Neural crest cell (in vitro differentiated cells): Measurements from ENCODE around the gene SORCS2. TPM values are rescaled to one million over a fixed set of nuclear protein-coding genes. Genes with fewer than 3 reads are reported as not detected.

Experiments
- DNase-seq: peaks from one replicate; pipeline ENCODE4 v3.0.0; 2021; ENCODE audit warnings: low read depth, mixed read lengths, low spot score
- H3K27ac Mint-ChIP-seq: one replicate; pipeline ENCODE4 v1.8.0; 2021; ENCODE audit warnings: mild to moderate bottlenecking, mixed read lengths; ENCODE audit not compliant: unreplicated experiment
- H3K27me3 Mint-ChIP-seq: 2 replicates; pipeline ENCODE4 v1.8.0; 2021; ENCODE audit warnings: low read depth, mild to moderate bottlenecking, mixed read lengths
- H3K36me3 Mint-ChIP-seq: 2 replicates; pipeline ENCODE4 v1.8.0; 2021; ENCODE audit warnings: low read depth, mild to moderate bottlenecking, mixed read lengths
- H3K4me1 Mint-ChIP-seq: 2 replicates; pipeline ENCODE4 v1.8.0; 2021; ENCODE audit warnings: mixed read lengths
- H3K4me3 Mint-ChIP-seq: one replicate; pipeline ENCODE4 v1.8.0; 2021; ENCODE audit warnings: mild to moderate bottlenecking, mixed read lengths
- H3K9me3 Mint-ChIP-seq: 2 replicates; pipeline ENCODE4 v1.8.0; 2021; ENCODE audit warnings: mixed read lengths
- total RNA-seq: library from RNA; stranded (reverse); gene quantifications from 2 replicates; pipeline ENCODE4 v1.2.1, GENCODE V29; 2021
- TF ChIP-seq, protein P1 (sequence below): fragments of 200-600 bp; sonication (generic); conservative IDR thresholded peaks from 2 replicates; pipeline ENCODE4 v1.5.0; 2021; ENCODE audit warnings: antibody characterized with exemption, mild to moderate bottlenecking

Gene SORCS2
- total RNA-seq, 1 donor from 2014 or later = 1.1 TPM

DNA sequence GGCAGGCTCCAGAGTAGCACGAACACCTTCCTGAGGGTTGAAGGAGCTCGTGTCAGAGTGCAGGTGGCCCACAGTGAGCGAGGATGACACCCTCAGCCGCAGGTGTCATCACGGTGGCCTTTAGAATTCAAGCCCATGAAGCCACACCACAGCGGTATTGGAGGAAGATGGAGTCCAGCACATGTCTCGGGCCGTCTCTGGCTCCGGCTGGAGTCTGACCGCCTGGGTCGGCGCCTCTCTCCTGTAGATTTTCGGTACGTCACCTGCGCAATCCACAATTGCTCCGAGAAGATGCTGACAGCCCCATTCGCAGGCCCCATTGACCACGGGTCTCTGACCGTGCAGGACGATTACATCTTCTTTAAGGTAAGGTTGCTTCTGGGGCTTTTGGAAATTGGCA lies 471.8 kb downstream of the SORCS2 start:
- no peak overlapping the region for H3K27ac Mint-ChIP-seq
- no peaks in the 10 kb centered on the region for H3K9me3 Mint-ChIP-seq
- H3K36me3 Mint-ChIP-seq = no peaks in the 10 kb centered on the region
- TF ChIP-seq, protein P1, sequence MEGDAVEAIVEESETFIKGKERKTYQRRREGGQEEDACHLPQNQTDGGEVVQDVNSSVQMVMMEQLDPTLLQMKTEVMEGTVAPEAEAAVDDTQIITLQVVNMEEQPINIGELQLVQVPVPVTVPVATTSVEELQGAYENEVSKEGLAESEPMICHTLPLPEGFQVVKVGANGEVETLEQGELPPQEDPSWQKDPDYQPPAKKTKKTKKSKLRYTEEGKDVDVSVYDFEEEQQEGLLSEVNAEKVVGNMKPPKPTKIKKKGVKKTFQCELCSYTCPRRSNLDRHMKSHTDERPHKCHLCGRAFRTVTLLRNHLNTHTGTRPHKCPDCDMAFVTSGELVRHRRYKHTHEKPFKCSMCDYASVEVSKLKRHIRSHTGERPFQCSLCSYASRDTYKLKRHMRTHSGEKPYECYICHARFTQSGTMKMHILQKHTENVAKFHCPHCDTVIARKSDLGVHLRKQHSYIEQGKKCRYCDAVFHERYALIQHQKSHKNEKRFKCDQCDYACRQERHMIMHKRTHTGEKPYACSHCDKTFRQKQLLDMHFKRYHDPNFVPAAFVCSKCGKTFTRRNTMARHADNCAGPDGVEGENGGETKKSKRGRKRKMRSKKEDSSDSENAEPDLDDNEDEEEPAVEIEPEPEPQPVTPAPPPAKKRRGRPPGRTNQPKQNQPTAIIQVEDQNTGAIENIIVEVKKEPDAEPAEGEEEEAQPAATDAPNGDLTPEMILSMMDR = no peak
- H3K4me1 Mint-ChIP-seq = peaks cover 13% of the 10 kb centered on the region
- H3K27me3 Mint-ChIP-seq = peaks cover 9% of the 10 kb centered on the region
- H3K4me3 Mint-ChIP-seq = no peak overlapping the region
- no peak for DNase-seq

DNA sequence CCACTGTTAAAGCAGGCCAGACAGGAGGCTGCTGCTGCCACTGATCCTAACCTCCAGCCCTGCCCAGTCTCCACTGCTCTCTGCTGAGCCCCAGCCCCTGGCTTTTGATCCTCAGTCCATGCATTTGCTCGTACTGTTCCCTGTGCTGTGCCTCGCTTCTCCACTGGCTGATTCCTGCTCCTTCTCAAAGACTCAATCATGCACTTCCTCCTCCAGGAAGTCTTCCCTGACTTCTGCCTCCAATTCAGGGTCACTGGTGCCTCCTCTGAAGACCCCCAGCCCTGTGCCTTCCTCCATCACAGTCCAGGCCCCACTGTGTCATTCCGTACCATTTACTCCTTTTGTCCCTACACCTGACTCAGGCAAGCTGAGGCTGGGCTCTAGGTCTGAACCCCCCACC lies 473.0 kb downstream of the SORCS2 start:
- H3K27me3 Mint-ChIP-seq = peaks cover 9% of the 10 kb centered on the region
- no peak for DNase-seq
- no peaks in the 10 kb centered on the region for H3K9me3 Mint-ChIP-seq
- no peak overlapping the region for H3K27ac Mint-ChIP-seq
- peaks cover 17% of the 10 kb centered on the region for H3K4me1 Mint-ChIP-seq
- no peaks in the 10 kb centered on the region for H3K36me3 Mint-ChIP-seq
- TF ChIP-seq, protein P1 = no peak
- H3K4me3 Mint-ChIP-seq = no peak overlapping the region

DNA sequence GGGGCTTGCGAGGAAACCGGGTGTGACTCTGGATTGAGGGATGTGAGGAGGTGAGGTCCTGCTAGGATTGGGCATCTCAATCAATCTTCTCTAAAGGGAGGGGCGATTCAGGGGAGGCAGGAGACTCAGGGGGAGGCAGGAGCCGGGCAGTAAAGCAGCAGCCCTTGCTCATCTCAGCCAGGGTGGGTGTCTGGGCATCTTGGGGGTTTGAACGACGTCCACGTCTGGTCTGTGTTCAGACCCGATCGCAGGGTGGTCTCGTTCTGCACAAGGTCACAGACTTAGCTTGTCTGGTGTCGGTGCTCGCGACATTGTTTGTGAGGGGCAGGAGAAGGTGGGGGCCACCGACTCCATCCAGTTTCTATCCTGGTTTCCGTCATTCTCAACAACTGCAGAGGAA lies 473.7 kb downstream of the SORCS2 start:
- H3K4me3 Mint-ChIP-seq = no peak overlapping the region
- no peaks in the 10 kb centered on the region for H3K36me3 Mint-ChIP-seq
- peaks cover 9% of the 10 kb centered on the region for H3K27me3 Mint-ChIP-seq
- no peak for DNase-seq
- no peak overlapping the region for H3K27ac Mint-ChIP-seq
- H3K9me3 Mint-ChIP-seq = peaks cover 4% of the 10 kb centered on the region
- TF ChIP-seq, protein P1 = no peak
- H3K4me1 Mint-ChIP-seq = peaks cover 17% of the 10 kb centered on the region

DNA sequence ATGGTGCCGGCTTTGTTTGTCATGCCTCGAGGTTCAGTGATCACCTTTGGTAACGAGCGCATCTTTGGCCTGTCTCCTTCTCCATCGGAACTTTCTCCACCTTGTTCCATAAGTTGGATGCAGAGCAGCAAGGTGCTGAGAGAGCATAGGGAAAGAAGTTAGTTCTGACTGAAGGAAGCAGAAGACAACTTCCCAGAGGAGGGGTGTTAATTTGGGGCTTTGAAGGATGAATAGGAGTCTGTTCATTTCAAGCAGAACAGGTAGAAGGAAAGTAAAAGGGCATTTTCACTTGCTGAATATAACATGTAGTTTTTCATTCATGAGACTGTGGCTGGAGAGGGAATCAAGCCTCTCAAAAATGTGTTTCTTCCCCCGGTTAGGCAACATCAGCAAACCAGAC lies 474.4 kb downstream of the SORCS2 start:
- Mint-ChIP-seq H3K9me3 (peaks cover 9% of the 10 kb centered on the region), H3K36me3 (peaks cover 5% of the 10 kb centered on the region), H3K4me1 (peaks cover 17% of the 10 kb centered on the region), H3K27me3 (peaks cover 9% of the 10 kb centered on the region), H3K4me3 (no peak overlapping the region), H3K27ac (no peak overlapping the region)
- TF ChIP-seq, protein P1 = no peak
- no peak for DNase-seq

DNA sequence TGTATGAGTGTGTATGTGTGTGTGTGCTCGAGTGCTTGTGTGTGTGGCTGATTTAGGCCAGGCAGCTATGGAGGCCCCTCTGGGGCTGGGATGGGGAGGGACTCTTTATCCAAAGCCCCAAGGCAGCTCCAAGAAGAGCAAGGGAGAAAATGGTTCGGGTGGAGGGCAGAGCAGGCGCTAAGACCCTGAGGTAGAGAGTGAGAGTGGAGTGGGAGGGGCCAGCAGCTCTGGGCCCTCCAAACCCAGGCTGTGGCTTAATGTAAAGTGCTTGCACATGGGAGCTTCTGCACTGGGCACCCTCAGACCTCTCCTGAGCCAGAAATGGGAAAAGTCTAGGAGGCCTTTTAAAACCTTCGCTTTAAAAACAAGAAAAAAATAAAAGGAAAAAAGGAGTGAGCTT lies 475.9 kb downstream of the SORCS2 start:
- H3K4me1 Mint-ChIP-seq = peaks cover 9% of the 10 kb centered on the region
- H3K36me3 Mint-ChIP-seq = peaks cover 5% of the 10 kb centered on the region
- H3K4me3 Mint-ChIP-seq = no peak overlapping the region
- H3K27me3 Mint-ChIP-seq = peaks cover 3% of the 10 kb centered on the region
- H3K9me3 Mint-ChIP-seq = peaks cover 11% of the 10 kb centered on the region
- DNase-seq = no peak
- TF ChIP-seq, protein P1 = no peak
- H3K27ac Mint-ChIP-seq = no peak overlapping the region

DNA sequence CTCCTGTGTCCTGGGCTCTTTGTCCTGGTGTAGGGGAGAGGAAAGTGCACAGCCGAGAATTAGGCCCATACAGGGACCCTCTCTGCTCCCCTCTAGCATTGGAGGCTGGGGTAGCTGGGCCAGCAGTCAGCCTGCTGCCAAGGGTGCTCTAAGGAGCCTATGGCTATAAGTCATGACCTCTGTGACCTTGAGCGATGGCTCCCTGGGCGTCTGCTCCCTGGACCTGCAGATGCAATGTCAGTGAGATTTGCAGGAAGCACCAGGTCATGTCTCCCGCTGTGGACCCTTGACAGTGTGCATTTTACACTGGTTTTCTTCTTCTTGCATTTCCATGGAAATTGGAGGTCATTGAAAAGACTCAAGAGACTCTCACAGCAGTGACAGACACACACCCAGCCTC lies 476.5 kb downstream of the SORCS2 start:
- peaks cover 3% of the 10 kb centered on the region for H3K27me3 Mint-ChIP-seq
- H3K27ac Mint-ChIP-seq = no peak overlapping the region
- TF ChIP-seq, protein P1 = no peak
- H3K4me1 Mint-ChIP-seq = peaks cover 9% of the 10 kb centered on the region
- H3K9me3 Mint-ChIP-seq = peaks cover 11% of the 10 kb centered on the region
- H3K4me3 Mint-ChIP-seq = no peak overlapping the region
- DNase-seq = no peak
- peaks cover 5% of the 10 kb centered on the region for H3K36me3 Mint-ChIP-seq
